ACHN (cell line): ENCODE measurements around the gene GRIA1.
"Not testable (repeated sequence)": the region's sequence is repeated elsewhere in the genome, so short reads cannot be mapped to it uniquely, and the experiment has no call there.

Experiments used
- DNase-seq: peaks from one replicate; pipeline ENCODE4 v3.0.0-alpha.2; 2015
- in situ Hi-C: cut with HindIII; loops from 2 replicates; pipeline ENCODE4 v1.10.0; 2017; ENCODE audit warnings: low sequenced_read_pairs, low pct_ligation_motif_present, low pct_unique_long_range_greater_than_20kb

GRIA1 gene

DNA sequence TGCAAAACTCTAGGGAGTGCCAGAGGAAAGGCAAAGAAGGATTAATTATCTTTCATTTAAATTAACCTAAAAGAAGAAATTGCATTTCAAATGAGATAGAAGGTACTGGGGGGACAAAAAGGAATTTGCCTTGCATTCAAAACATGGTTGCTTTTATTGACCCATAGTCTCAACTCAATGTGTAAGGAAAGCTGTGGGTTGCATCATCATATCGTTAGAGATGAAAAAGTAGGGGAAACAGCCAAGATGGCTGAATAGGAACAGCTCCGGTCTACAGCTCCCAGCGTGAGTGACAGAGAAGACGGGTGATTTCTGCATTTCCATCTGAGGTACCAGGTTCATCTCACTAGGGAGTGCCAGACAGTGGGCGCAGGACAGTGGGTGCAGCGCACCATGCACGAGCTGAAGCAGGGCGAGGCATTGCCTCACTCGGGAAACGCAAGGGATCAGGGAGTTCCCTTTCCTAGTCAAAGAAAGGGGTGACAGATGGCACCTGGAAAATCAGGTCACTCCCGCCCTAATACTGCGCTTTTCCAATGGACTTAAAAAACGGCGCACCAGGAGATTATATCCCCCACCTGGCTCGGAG lies 232.6 kb downstream of the GRIA1 start:
- in situ Hi-C loops, DNase-seq: not testable (repeated sequence)

DNA sequence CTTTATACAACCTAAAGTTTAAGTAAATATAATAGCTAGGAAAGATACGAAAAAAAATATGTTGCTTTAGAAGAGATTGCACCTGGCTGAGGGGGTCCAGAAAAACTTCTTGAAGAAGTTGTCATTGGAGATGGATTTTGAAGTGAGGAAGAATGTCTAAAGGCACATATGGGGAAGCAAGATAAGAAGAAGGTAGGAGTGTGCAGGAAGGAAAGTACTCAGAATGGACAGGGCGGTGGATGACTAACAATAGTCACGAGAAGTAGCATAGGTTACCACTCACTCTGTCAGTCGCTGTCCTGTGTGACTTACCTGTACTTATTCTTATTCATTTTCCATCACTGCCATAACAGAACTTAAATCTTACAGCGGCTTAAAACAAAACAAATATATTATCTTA lies 251.6 kb downstream of the GRIA1 start:
- DNase-seq = no peak
- in situ Hi-C loops = no loop called here

DNA sequence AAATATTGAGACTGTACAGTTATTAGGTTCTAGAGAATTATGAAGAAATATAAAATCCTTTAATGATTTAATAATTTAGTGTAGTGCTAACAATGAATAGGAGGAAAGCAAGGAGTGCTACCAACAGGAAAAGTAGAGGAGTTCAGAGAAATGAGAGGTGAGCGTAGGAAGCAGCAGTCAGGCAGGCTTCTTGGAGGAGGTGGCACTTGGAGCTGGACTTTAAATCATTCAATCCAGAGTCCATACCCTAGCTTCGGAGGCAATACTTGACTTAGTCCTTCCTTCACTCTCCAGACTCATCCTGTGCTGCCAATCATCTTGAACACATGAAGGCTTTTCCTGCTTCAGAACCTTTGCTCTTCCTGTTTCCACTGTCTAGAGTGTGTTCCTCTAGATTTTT lies 254.3 kb downstream of the GRIA1 start:
- in situ Hi-C loops = no loop called here
- no peak for DNase-seq

DNA sequence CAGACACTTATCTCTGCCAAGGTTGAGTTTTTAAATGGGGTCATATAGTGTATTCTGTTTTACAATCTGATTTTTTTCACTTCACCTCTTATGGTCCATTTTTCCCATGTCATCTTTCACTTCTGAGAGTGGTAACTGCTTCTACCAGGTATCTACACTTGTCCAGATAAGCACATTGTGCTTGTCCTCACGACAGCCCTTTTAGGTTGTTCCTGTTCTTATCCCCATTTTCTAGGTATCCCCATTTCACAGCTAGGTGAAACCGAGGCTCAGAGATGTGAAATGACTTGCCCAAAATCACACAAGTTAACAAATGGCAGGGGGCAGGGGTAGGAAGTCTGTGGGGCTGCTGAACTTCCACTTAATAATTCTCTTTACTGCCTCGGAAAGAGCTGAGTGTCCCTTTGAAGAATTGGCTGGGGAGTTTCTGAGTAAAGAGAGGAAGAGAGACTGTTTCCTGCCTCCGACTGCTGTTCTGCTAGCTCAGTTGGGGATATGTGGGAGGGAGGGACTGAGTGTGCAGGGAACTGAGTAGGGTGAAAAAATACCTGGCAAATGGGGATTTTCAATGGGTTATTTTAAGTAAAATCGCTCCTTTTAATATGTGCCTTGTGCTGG lies 255.4 kb downstream of the GRIA1 start:
- in situ Hi-C loops = no loop called here
- DNase-seq = no peak

DNA sequence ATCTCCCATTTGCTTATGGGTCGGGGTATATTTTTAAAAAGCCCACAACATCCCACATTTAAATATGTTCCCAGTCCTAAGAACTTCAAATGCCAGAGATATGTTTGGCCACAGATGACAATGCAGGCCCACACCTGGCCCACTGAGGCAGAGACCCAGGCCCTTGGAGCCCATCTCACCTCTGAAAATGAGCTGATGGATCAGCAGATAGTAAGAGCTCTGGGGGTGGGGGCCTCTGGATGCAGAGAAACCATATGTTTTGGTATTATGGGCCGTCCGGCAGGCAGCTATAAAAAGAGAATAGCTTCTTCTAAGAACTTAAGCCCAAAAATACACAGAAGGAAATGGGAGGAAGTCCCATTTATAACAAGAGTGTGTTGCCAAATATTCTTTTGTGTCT lies 256.0 kb downstream of the GRIA1 start:
- in situ Hi-C loops = no loop called here

DNA sequence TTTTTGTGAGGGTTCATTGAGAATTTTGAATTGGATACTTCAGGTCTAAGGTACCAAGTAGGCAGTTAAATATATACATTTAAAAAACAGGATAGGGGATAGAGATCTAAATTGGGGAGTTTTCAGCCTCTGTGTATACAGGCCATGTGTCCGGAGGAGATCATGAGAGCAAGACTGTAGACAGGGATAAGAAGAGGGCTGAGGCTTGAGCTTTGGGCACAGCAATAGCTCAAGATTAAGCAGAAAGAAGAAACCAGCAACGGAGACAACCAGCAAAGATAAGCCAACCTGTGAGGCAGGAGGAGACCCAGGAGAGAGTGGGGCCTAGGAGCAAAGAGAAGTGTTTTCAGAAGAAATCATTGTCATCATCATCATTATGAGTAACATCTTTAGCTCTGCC lies 258.4 kb downstream of the GRIA1 start:
- in situ Hi-C loops = no loop called here
- DNase-seq = no peak

More for the DNA sequence above, 256.0 kb downstream of the GRIA1 start:
- no peak for DNase-seq

DNA sequence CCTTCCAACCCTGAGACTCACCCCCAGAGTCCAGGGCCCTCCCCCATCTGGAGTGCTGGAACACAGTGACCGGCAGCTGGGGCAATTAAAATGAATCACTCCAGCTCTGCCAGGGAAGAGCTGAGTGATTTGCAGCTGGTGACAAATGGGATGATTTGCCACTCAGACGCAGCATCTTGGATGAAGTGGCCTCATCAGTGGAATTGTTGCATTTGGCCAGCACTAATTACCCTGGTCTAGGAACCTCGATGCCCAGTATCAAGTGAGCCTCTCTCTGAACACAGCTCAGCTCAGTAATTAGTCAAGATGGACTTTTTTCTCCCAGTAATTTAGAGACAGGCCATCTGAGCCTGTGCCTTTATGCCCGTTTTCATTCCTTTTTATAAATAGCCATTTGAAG lies 259.5 kb downstream of the GRIA1 start:
- in situ Hi-C loops = no loop called here
- no peak for DNase-seq

DNA sequence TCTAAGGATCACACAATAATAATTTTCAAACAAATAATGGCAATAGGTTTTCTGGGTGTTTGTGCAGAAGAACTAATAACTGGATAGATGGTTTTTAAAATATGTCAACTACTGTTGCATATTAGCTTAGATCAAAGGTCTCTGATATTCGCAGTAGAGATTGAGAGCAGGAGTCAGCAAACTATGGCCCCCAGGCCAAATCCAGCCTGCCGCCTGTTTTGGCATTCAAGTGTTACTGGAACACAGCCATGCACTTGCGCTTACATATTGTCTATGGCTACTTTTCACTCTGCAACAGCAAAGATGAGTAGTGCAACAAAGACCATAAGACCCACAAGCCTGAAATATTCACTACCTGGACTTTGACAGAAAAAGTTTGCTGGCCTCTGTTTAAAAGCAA lies 260.8 kb downstream of the GRIA1 start:
- no peak for DNase-seq
- in situ Hi-C loops = no loop called here

DNA sequence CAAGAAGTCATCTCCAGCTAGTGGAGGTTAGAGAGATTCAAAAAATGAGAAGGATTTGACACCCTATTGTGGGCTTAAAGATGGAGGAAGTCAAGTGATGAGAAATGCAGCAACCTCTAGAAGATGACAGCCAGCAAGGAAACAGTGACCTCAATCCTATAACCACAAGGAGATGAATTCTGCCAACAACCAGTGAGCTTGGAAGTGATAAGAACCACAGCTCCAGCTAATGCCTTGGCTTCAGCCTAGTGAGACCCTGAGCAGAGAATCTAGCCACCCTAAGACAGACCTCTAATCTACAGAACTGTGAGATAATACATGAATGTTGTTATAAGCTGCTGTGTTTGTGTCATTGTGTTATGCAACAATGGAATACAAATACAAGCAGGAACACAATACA lies 262.4 kb downstream of the GRIA1 start:
- in situ Hi-C loops = no loop called here
- no peak for DNase-seq

DNA sequence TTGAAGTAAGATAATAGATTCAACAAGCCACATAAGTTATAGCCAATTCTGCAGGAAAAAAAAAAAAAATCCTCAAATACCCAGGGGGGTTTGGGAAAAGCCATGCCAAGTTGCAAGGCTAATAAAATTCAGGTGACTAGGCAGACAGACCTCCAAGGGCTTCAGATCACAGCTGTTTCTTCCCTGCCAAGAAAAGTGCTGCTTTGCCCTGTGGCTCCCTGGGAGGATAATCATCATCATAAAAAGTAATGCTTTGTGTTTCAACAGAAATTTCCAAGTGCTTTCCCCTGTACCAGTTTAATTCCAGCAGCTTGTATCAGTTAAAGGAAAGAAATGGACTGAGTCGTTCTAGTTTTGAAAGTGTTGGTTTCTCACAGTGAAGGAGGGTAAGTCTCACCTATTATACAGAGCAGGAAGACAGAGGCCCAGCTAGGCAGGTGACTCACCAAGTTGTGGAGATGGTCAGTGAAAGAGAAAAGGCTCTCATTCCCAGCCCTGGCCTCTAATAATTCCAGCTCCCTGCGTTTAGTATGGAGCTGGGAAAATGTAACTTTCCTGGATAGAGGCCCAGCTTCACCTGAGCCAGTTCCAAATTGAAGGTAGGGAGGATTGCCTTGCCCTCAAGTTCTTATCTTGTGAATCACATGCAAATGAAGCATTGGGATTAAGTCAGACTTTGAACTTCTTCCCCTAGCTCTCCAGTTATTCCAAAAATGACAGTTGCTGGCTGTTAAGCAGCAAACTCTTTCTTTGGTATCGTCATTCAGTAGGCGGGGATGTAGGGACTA lies 263.4 kb downstream of the GRIA1 start:
- DNase-seq = no peak
- in situ Hi-C loops = no loop called here

DNA sequence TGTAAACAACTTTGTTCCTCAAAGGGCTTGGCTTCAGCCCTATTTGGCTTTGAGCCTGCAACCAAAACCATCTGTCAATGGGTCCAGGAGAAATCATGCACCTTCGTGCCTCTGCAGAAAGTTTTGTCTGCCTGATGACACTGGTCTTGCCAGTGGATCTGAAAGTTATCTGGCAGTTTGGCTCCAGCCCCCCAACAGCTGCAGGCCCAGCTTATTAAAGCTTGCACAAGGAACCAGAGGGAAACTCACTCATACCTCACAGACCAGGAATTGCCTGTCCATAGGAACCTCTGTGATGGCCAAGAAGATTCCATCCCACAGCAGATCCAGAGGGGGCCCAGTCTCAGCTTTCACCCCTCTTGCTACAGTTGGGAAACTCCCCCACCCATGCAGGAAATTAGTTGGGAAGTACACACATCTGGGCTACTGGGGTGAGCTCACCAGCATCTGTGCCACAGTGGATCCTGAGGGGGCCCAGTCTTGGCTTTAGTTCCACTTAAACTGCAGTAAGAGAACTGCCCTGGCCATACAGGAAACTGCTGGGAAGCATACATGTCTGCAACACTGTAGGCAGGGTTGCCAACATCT lies 265.5 kb downstream of the GRIA1 start:
- in situ Hi-C loops = no loop called here
- no peak for DNase-seq

DNA sequence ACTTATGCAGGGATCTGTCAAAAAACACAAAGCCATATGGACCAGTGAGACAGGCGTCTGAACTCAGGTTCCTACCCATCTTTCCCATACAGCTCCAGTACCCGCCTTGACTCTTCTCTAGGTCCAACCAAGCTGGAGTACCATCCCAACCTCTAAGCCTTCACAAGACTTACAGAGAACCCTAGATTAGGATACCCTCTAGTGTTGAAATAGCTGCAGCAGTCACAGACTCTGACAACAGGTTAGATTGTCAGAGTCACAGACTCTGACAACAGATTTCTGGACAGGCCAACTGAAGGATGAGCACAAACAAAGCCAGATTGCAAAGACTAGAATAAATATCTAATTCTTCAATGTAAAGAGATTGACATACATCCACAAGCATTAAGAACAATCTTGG lies 266.1 kb downstream of the GRIA1 start:
- peak; percentile 3 for DNase-seq
- in situ Hi-C loops = no loop called here

DNA sequence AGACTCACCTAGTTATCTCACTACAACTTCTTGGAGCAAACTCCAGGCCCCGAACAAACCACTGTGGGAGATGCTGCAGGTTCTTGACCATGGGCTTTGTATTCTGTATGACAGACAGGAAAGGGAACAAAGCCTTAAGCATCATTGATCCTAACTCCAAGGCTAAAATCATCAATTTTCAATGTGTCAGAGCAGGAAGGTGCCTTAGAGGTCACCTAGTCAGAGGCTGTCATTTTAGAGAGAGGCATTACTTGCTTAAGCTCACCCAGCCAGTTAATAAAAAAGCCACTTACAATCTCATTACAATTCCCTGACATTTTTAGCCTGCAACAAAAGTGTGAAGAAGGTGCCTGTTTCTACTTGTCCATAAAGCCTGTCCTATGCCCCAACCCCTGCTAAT lies 275.5 kb downstream of the GRIA1 start:
- no peak for DNase-seq
- in situ Hi-C loops = no loop called here

DNA sequence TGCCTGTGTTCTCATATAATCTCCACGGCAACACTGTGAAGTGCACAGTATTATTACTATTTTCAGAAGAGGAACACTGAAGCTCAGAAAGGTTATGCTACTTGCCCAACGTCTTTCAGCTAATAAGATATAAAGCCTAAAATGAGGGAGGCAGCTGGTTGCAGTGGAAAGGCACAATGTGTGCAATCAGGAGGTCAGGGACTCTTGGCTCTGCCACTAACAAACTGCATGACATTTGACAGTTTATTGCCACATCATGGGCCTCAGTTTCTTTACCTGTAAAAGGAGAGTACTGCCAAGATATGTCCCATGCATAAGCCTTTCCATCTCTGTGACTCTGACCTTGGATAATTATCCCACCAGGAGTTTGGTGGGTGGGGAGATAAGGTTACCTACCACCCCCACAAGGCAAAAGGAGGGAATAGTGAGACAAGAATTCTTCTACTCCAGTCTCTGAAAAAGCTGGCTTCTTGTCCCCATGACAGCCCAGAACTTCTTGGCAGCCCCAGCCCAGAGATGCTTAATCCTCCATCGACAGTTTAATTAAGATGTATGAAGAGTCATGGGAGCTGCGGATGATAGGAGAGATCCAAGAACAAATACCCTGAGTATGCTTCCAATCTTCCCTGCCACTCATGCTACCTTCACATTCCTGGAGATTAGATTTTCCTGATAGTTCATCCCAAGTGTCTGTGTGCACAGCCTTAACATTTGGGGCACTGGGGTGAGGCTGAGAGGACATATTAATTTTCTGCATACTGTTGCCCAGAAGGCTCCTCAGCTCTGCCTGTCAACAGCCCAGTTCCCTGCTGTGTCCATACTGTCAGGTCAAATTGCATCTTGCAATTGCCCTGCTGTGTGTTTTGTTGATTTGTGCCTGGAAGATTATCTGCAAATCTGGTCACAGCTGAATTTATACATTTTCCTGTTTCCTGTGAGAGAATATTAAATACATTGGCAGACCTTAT lies 277.0 kb downstream of the GRIA1 start:
- no peak for DNase-seq

DNA sequence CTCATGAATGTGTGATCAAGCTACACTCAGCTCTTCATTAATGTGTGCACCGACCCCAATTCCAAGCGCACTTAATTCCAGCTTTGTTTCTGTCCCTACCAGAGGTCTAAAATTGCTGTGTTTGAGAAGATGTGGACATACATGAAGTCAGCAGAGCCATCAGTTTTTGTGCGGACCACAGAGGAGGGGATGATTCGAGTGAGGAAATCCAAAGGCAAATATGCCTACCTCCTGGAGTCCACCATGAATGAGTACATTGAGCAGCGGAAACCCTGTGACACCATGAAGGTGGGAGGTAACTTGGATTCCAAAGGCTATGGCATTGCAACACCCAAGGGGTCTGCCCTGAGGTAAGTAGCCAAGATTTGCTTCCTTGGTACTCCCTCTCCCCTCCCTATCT lies 279.6 kb downstream of the GRIA1 start:
- no peak for DNase-seq
- in situ Hi-C loops = no loop called here

More for the DNA sequence above, 277.0 kb downstream of the GRIA1 start:
- in situ Hi-C loops = no loop called here

DNA sequence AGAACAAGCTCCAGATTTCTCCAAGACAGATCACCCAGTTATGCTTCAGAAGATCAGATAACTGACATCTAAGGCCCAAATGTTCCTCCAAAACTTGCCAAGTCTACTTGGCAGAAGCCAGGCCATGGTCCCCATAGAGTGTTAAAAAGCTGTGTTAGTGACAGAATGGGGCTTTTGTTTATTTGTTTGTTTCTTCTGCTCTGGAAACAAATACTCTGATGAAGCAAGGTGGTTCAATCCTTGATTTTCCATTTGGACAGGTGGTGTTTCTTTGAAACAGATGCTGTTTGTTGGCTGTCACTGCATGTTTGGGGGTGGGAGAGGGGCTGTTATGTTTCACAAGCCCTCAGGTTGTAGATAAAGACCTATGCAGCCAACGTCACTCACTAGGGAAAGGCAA lies 284.2 kb downstream of the GRIA1 start:
- DNase-seq = no peak
- in situ Hi-C loops = no loop called here

DNA sequence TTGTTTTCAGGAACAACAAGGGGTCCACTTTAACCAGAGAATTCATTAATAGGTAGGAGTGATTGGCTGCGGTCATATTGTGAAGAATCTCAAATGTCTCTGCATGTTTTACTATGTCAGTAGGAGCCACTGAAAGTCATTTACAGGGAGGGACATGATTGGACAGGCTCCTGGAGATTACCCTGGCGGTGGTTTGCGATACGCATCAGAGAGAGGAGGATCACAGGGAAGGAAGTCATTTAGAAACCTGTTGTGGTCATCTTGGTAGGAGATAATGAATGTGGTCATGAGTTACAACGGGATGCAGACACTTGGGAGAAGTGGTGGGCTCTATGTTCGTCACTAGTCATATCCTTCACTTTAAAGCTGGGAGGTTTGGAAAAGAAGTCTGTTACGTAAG lies 285.5 kb downstream of the GRIA1 start:
- no peak for DNase-seq
- in situ Hi-C loops = no loop called here

DNA sequence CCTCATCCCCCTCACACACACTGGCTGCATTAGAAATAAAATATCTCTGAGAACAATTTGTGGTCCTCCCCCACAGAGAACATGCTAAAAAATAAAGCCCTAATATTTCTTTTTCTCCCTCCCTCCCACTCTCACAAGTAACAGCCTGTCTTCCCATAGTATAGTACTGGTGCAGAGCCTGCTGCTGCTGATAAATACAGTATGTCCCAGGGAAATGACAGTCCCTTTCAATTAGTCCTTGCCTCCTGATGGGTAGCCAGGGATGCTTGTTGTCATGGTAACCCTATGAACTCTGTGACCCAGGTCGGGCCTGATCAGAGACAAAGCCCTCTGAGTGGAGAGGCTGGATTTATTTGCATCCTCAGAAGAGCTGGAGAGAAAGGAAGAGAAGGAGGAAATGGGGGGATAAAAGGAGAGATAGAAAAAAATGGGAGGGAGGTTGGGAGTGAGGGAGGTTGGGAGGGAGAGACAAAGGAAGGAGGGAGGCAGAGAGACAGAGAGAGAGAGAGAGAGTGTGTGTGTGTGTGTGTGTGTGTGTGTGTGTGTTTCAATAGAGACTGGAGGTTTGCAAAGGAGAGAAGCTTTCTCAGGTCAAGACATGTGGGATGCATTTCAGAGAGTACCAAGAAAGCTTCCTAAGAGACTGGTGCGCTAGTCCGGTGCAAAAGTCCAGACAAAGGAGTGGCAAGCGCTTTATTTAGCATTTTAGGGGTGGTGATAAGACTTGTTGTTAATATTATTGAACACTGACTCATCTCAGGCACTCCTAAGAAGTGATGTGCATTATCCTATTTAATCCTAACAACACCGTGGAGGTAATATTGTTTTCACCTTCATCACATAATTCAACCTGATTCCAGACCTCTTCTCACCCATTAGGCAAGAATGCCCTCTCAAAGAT lies 287.5 kb downstream of the GRIA1 start:
- in situ Hi-C loops = no loop called here
- DNase-seq = no peak
